DMS114 treated with DMSO at 0.1 percent for 48 hours (cell line): ENCODE results near the gene PHF12.
"Not testable (repeated sequence)": the region's sequence is repeated elsewhere in the genome, so short reads cannot be mapped to it uniquely, and the experiment has no call there.

Experiments
- DNase-seq: peaks from one replicate; lab custom pipeline; 2025; ENCODE audit not compliant: unreplicated experiment; lab: John Stamatoyannopoulos, UW

Gene PHF12

GRCh38 chr17:28904800-28905199 lies 46.5 kb downstream of the PHF12 start:
- no peak for DNase-seq

DNA sequence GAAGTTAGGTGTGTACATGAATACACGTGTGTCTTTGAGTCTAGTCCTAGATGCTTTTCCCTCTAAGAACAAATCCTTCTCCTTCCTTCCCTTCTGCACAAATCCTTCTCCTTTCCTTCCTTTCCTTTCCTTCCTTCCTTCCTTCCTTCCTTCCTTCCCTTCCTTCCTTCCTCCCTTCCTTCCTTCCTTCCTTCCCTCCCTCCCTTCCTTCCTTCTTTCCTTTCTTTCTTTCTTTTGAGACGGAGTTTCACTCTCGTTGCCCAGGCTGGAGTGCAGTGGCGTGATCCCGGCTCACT lies 47.8 kb downstream of the PHF12 start:
- not testable (repeated sequence) for DNase-seq

GRCh38 chr17:28902819-28903545 lies 48.3 kb downstream of the PHF12 start, which contains the start of gene DHRS13:
Gene DHRS13, minus strand, starts transcription at chr17:28903079. Its CDS starts 135 bp downstream, at chr17:28902944.
- DNase-seq, result peak; percentile 66

DNA sequence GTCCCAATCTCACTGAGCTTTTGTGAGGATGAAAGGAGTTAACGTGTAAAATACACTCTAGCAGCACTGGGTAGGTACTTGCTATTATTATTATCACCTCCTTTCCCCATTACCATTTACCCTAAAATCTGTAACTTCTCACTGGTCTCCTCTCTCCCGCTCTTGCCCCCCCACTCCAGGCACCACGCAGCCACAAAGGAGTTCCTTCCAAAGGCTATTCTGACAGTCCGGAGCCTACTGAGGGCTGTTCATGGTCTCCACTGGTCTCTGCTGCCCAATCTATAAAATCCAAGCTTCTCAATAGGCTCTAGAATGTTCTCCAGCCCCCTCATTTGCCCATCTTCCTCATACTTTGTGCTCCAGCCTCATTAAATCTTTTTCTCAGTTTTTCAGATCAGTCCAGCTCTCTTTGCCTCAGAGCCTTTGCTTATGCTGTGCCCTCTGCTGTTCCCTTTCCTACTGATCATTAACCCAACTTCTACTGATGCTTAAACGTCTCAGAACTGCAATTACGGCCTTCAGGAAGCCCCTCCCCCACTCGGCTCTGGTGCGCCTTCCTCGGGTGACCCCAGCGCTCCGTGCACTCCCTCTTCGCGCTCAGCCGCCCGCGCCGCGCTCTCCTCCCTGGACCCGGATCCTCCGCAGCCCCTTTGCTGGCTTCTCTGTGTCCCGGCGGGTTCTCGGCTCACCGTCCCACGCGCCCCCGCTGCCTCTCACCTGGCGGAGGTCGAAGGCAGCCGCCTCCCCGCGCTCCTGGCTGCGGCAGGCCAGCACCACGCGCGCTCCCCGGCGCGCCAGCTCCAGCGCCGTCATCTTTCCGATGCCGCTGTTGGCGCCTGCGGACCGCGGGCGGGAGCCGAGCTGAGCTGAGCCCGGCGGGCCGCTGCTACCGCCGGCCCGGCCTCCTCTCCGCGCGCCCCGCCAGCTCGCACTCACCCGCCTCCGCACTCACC lies 49.2 kb downstream of the PHF12 start:
- DNase-seq, result no peak

GRCh38 chr17:28900986-28901726 lies 50.2 kb downstream of the PHF12 start:
- DNase-seq, result no peak

- DNase-seq, result no peak
Observed at GRCh38 chr17:28899212-28899815, 52.0 kb downstream of the PHF12 start.

GRCh38 chr17:28898527-28898955 lies 52.8 kb downstream of the PHF12 start:
- DNase-seq, result no peak

- no peak for DNase-seq
Observed at GRCh38 chr17:28897769-28898526, 53.4 kb downstream of the PHF12 start.

DNA sequence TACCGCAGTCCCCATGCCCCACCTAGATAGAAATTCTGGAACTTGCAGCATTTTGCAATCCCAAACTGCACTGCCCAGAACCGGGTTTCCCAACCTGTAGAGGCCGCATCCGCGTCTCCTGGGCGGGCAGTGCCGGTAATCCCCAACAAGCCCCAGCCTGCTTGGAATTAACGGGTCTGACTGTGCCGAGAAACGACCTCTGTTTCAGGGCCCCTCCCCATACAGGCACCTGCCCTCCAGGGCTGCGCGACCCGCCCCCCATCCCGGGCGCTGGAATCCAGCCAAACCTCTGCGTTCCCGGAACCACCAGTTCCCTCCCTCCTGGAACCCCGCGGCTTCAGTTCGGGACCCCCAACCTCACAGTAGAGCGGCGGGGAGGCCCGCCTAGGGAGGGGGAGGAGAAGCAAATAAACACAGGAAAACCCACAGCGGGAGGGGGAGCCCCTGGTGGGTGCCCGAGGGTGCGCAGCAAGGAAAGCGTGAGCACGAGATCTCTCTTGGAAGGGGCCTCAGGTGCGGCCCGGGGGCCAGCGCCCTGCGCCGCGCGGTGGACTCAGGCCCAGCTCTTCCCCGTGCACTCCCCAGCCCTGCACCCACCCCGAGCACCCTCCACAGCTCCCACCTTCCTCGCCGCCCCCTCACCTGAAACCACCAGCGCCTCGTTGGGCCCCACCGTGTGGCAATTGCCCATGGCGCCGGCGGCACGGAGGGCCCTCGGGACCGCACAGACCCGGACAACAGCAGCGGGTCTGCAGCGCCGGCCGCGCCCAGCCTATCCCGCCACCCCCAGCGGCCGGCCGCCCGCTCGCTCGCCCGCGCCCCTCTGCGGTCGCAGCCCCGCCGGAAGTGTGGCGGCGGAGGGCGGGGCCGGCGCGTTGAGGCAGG lies 54.2 kb downstream of the PHF12 start, which contains the start of gene FLOT2:
Gene FLOT2, minus strand, starts transcription at position 850 of the 885 bp plus-strand sequence. Its CDS starts 159 bp downstream, at position 691.
- no peak for DNase-seq

- no peak for DNase-seq
Observed at GRCh38 chr17:28896491-28896883, 54.8 kb downstream of the PHF12 start.

DNA sequence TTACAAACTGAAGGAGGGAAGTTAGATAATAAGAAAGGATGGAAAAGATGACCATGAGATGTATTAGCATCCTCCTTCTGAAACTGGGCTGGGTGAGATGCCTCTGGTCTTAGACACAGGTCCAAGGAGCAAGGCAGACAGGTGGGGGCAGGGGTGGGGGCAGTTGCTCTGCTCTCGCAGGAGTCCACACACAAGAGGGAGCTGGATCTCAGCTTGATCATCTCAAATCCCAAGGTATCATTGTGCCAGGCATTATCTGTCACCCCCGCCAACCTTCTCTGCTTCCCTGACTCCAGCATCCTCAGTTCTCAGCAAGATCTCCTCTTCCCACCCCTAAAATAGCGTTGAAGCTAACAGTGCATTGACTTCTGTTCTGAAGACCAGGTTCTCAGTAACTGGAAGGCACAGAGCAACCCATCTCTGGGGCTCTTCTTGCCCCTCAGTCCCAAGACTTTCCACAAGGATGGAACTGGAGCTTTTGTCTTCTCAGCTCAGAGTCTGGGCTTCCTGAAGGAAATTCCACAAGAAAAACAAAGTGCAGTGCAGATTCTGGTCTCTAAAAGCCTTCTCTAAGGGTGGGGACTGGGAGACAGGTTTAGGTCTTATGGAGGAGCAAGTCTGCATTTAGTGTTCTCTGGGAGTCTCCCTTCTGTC lies 55.4 kb downstream of the PHF12 start:
- DNase-seq, result no peak

GRCh38 chr17:28893248-28894183 lies 57.8 kb downstream of the PHF12 start:
- DNase-seq, result not testable (repeated sequence)

- no peak for DNase-seq
Observed at GRCh38 chr17:28892024-28892423, 59.3 kb downstream of the PHF12 start.

DNA sequence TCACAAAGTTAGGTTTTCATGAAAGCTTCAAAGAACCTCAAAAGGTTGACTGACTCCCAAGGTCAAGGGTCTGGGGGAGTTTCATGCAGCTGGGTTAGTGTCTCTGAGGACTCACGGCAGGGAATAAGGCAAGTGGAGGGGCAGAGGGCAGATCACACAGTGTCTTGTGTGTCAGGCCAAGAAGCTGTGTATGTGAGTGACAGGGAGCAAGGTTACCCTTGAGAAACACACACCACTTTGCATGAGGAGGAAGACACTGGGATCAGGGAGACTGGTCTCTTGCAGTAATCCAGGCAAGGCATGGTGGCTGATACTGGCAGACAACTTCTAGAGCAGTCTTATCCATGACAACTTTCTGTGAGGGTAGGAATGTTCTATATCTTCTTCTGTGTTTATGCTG lies 60.1 kb downstream of the PHF12 start:
- no peak for DNase-seq

DNA sequence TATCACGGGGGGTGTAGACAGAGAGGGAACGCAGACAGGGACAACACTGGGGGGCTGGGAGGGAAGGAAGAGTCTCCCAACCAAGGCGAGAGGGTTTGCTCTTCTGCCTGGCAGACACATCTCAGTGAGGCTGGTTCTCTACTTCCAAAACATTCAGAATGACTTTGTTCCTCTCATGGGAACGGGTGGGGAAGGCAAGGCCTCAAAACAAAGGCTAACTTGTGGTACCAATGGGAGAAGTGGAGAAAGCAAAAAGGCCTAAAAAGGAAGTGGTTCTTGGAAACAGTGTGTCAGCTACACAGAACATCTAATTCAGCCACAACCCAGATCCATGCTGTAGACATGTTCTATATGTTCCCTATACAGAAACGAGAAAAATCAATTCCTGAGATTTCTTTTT lies 61.3 kb downstream of the PHF12 start:
- no peak for DNase-seq

DNA sequence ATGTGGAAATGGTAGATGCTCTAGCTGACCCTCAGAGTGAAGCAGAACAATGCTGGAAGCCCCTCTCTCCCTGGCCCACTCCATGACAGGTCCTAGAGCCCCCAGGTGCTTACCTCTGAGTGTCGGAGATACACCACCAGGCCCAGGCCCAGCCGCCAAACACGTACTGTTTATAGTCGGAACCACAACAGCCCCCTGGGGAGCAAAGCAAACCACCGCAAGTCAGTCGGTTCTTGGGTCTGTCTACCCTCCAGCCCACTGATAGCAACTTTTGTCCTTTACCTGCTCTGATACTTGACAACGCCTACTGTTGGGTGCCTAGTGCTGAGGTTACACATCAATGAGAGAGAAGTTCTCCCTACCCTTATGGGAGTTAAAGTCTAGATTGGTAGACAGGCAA lies 62.5 kb downstream of the PHF12 start:
- DNase-seq, result no peak

GRCh38 chr17:28887871-28888471 lies 63.3 kb downstream of the PHF12 start:
- DNase-seq, result no peak
